RWPE2 (cell line): ENCODE measurements around the gene GNB1L.

ENCODE experiments used
- ATAC-seq: fragments of 200-7000 bp; cut with Tn5 transposase; 3 replicates; pipeline ENCODE4 v1.9.1; 2021; ENCODE audit warnings: low read depth
- DNase-seq: peaks from one replicate; pipeline ENCODE4 v3.0.0-alpha.2; 2020; ENCODE audit warnings: low spot score
- H3K27ac ChIP-seq: fragments of 450-650 bp; 2 replicates; pipeline ENCODE4 v1.5.1; 2017; ENCODE audit warnings: mild to moderate bottlenecking; ENCODE audit not compliant: poor library complexity, severe bottlenecking
- H3K27me3 ChIP-seq: fragments of 250-450 bp; sonication (Bioruptor Pico); 2 replicates; pipeline ENCODE4 v1.5.1; 2021; ENCODE audit warnings: mild to moderate bottlenecking, moderate library complexity; ENCODE audit not compliant: insufficient read depth, poor library complexity, severe bottlenecking
- H3K36me3 ChIP-seq: fragments of 250-450 bp; sonication (Bioruptor Pico); 2 replicates; pipeline ENCODE4 v1.5.1; 2020; ENCODE audit warnings: low read depth, mild to moderate bottlenecking, moderate library complexity
- H3K4me1 ChIP-seq: fragments of 250-450 bp; sonication (Bioruptor Pico); 2 replicates; pipeline ENCODE4 v1.5.1; 2021; ENCODE audit warnings: mild to moderate bottlenecking, moderate library complexity; ENCODE audit not compliant: insufficient read depth, poor library complexity, severe bottlenecking
- H3K4me3 ChIP-seq: fragments of 250-450 bp; sonication (Bioruptor Pico); 2 replicates; pipeline ENCODE4 v1.5.1; 2021; ENCODE audit warnings: mild to moderate bottlenecking, moderate library complexity; ENCODE audit not compliant: severe bottlenecking
- H3K9me3 ChIP-seq: fragments of 250-450 bp; sonication (Bioruptor Pico); 2 replicates; pipeline ENCODE4 v1.5.1; 2021; ENCODE audit warnings: mild to moderate bottlenecking, moderate library complexity; ENCODE audit not compliant: severe bottlenecking
- CTCF ChIP-seq: fragments of 450-650 bp; IDR thresholded peaks from one replicate; pipeline ENCODE4 v1.5.1; 2017; ENCODE audit warnings: mild to moderate bottlenecking, moderate library complexity; ENCODE audit not compliant: poor library complexity, severe bottlenecking

Gene GNB1L

GRCh38 chr22:19898145-19898544 is 43.5 kb upstream of the GNB1L start:
- Histone ChIP-seq H3K36me3 (peaks cover 10% of the 10 kb centered on the region), H3K9me3 (no peaks in the 10 kb centered on the region), H3K27ac (no peak overlapping the region), H3K4me1 (no peaks in the 10 kb centered on the region), H3K27me3 (no peaks in the 10 kb centered on the region), H3K4me3 (no peak overlapping the region)
- ATAC-seq (no peak), DNase-seq (peak; percentile 56)
- TF ChIP-seq CTCF: no peak

GRCh38 chr22:19897726-19898125 is 43.1 kb upstream of the GNB1L start:
- no peak for ATAC-seq
- H3K4me3 ChIP-seq: no peak overlapping the region
- H3K27ac ChIP-seq: no peak overlapping the region
- no peak for TF ChIP-seq CTCF
- peaks cover 10% of the 10 kb centered on the region for H3K36me3 ChIP-seq
- DNase-seq: no peak
- H3K9me3 ChIP-seq: no peaks in the 10 kb centered on the region
- no peaks in the 10 kb centered on the region for H3K27me3 ChIP-seq
- no peaks in the 10 kb centered on the region for H3K4me1 ChIP-seq

GRCh38 chr22:19896665-19897355 is 42.1 kb upstream of the GNB1L start:
- Histone ChIP-seq H3K27ac (no peak overlapping the region), H3K9me3 (no peaks in the 10 kb centered on the region), H3K36me3 (peaks cover 10% of the 10 kb centered on the region), H3K4me1 (peaks cover 8% of the 10 kb centered on the region), H3K27me3 (no peaks in the 10 kb centered on the region), H3K4me3 (no peak overlapping the region)
- no peak for TF ChIP-seq CTCF
- ATAC-seq (no peak), DNase-seq (peak; percentile 61)

- ATAC-seq (no peak), DNase-seq (no peak)
- H3K27ac ChIP-seq: no peak overlapping the region
- H3K4me3 ChIP-seq: no peak overlapping the region
- H3K4me1 ChIP-seq: peaks cover 20% of the 10 kb centered on the region
- no peak for TF ChIP-seq CTCF
- no peaks in the 10 kb centered on the region for H3K9me3 ChIP-seq
- no peaks in the 10 kb centered on the region for H3K27me3 ChIP-seq
- H3K36me3 ChIP-seq: peaks cover 10% of the 10 kb centered on the region
Observed at GRCh38 chr22:19895160-19895849, 40.6 kb upstream of the GNB1L start.

GRCh38 chr22:19893363-19893762 is 38.7 kb upstream of the GNB1L start:
- TF ChIP-seq CTCF: no peak
- peaks cover 20% of the 10 kb centered on the region for H3K4me1 ChIP-seq
- ATAC-seq: no peak

More at GRCh38 chr22:19893363-19893762, 38.7 kb upstream of the GNB1L start:
- Histone ChIP-seq H3K4me3 (no peak overlapping the region), H3K9me3 (no peaks in the 10 kb centered on the region), H3K27ac (peak overlapping the region; percentile 96), H3K27me3 (no peaks in the 10 kb centered on the region), H3K36me3 (peaks cover 10% of the 10 kb centered on the region)
- DNase-seq: no peak
